ENCODE results near the gene PTEN.
A peak's percentile ranks its signal among the peaks of the same experiment; 100 is the strongest.
"Not testable (repeated sequence)": the region's sequence is repeated elsewhere in the genome, so short reads cannot be mapped to it uniquely, and the experiment has no call there.

Gene PTEN

DNA sequence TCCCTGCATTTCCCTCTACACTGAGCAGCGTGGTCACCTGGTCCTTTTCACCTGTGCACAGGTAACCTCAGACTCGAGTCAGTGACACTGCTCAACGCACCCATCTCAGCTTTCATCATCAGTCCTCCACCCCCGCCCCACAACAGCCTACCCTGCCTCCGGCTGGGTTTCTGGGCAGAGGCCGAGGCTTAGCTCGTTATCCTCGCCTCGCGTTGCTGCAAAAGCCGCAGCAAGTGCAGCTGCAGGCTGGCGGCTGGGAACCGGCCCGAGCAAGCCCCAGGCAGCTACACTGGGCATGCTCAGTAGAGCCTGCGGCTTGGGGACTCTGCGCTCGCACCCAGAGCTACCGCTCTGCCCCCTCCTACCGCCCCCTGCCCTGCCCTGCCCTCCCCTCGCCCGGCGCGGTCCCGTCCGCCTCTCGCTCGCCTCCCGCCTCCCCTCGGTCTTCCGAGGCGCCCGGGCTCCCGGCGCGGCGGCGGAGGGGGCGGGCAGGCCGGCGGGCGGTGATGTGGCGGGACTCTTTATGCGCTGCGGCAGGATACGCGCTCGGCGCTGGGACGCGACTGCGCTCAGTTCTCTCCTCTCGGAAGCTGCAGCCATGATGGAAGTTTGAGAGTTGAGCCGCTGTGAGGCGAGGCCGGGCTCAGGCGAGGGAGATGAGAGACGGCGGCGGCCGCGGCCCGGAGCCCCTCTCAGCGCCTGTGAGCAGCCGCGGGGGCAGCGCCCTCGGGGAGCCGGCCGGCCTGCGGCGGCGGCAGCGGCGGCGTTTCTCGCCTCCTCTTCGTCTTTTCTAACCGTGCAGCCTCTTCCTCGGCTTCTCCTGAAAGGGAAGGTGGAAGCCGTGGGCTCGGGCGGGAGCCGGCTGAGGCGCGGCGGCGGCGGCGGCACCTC, at the start of gene PTEN, which contains the start of gene KLLN:
TSS of gene PTEN (plus strand) at position 573 of the 891 bp plus-strand sequence. CDS start 845 bp downstream, outside the sequence.
TSS of gene KLLN (minus strand) at position 481 of the 891 bp plus-strand sequence. CDS start 1,046 bp downstream, outside the sequence.
- peak; percentile 80 to 82 for DNase-seq

DNA sequence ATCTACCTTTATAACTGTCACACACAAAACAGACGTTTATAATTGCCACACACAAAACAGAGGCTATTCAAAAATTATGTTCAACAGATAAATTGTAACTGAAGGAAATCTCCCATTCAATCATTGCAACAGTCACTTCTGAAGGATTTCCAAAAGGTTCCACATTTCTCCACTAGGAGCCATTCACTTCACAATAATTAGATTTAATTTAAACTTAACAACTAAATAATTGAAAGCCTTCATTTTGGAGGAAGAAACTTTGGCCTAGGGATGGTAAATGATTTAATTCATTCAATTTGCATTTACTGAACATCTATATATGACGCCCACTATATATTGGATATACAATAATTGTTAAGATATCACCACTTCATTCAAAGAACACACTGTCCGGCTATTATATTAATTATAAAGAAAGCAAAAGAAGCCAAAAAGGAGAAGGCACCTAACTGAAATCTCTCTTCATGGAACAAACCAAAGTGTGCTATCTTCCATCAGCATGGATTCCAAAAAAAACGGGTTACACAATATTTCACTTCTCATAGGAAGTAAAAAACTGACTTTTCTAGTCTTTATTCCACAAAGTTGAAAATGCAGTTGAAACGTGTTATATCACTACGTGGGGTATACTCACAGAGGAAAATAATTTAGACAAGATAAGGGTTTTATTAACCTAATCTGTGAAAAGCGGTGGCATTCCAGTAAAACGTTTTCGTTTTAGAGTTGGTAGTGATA, 47.1 kb upstream of the PTEN start:
- no peak for DNase-seq

DNA sequence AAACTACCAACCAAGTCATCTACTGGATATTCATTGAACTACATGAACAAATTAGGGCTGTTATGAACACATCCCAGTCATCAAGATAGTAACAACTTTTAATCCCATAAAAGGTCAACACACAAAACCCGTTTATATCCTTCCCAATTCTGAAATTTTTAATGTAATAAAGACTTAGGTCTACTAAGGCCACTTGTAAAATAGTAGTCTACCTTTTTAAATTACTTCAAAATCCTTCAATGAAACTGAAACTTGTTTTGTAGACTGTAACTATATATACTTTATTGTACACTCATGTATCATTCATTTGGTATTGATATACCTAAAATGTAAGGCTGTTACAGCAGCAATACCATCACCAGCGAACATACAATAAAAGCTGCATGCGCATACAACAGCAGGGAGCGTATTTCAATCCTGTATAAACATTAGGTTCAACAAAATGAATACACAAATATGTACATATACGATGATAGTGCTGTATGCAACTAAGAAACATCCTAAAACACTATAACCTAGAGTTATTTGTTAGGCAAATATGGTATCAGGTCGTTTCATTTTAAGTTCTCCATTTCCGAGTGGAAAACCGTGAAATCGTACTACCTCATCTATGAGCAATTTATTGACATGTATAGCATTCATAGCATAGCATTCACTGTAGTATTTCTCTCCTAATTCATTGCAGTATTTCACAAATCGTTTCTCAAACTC, 46.4 kb upstream of the PTEN start:
- no peak for DNase-seq

DNA sequence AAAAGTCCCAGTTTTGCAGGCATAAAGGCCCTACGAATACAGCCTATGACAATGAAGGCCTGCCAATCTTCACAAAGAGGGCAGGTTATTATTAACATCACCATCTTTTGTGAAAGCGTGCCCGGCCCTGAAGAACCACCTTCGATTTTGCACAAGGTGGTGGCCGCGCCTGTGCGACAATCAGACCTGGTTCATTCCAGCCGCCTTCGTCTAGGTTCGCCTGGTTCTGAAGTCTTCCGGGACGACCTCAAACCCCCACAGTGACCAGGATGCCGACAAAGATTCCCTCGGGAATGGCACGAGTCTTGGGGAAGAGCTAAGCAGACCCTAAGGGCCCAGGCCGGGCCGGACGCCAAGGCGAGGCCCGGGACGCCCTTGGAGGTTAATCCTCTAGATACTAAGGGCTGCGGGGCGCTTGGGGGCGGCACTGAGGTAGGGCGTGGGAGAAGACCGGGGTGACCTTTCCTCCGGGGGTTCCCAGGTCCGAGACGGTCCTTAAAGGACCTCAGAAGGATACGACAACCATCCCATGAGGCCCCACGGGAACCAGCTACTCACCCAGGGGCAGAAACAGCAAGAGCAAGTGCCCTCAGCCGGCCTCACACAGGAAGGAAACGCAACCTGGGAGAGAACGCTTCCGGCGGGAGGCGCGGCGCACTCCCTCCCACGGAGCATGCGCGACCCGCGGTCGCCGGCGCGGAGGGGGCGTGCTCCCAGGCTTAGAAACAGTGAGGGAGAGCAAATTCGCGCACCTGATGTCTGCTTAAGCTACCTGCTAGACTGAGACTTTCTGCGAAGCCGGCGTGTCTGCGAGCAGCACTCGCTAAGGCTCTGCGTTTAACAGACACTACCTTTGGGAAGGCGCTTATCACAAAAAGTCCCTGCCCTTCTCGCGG, 45.6 kb upstream of the PTEN start, which contains the start of gene ATAD1:
TSS of gene ATAD1 (minus strand) at position 618 of the 896 bp plus-strand sequence. CDS start 3,627 bp downstream, outside the sequence.
- DNase-seq, result peak; percentile 78 to 80

DNA sequence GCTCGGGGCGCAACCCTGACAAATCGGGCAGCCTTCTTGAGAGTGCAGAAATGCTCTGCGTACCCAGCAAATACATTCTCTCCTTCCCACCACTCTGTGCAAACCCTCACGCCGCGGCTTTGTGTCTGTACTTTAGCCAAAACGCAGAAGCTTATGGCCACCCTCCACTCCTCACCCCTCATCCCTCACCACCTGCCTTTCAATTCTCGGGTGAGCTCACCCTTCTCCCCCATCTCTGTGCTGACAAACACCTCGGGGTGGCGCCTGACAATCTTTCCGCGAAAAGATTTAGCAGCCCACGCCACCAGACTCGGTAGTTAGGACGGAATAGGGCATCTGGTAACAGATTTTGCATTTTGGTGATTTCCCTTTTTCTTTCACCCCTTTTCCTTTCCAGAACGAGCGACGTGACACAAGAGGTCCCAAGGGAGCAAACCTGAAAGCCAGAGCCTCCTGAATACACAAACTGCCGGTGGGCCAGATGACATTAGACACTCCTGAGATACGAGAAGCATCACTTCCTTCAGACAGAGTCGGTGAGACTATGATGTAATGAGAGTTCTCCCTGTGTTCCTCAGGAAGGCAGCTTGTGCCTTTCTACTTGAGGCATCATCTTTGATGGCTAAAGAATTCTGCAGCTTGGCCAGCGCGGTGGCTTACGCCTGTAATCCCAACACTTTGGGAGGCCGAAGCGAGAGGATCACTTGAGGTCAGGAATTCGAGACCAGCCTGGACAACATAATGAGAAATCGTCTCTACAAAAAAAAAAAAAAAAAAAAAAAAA, 44.7 kb upstream of the PTEN start:
- DNase-seq, result peak in 1 of 2 experiments; percentile 7

DNA sequence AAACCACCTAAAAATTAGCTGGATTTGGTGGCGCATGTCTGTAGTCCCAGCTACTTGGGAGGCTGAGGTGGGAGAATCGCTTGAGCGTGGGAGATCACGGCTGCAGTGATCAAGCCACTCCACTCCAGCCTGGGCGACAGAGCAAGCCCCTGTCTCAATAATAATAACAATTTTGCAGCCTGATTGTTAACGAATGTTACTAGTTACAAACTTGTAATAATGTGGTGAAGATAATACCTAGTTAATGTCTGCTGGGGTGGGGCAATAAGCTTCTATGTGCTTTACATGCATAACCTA, 44.2 kb upstream of the PTEN start:
- no peak for DNase-seq

DNA sequence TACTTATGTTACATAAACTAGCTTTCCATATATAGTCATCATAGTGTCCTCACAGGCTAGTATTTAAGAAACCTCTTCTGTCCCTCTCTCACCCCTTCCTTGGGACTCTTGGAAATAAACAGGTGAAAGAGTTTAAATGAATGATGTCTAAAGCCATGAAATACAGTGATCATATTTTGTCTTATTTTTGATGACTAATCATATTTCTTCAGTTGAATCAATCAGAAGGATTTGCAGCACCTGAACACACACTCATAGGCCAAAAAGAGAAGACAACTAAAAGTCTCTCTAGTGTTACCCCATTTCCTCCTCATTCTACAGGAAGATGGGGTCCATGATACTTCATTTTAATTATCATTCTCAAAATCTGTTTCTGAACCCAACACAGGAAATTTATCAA, 36.8 kb upstream of the PTEN start:
- DNase-seq, result no peak

DNA sequence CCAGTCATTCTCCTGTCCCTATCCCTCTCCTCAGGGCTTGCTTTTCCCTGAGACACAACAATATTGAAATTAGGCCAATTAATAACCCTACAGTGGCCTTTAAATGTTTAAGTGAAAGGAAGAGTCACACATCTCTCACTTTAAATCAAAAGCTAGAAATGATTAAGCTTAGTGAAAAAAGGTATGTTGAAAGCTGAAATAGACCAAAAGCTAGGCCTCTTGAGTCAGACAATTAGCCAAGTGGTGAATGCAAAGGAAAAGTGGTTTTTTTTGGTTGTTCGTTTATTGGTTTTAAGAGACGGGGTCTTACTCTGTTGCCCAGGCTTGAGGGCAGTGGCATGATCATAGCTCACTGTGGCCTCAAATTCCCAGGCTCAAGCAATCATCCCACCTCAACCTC, 35.7 kb upstream of the PTEN start:
- no peak for DNase-seq

DNA sequence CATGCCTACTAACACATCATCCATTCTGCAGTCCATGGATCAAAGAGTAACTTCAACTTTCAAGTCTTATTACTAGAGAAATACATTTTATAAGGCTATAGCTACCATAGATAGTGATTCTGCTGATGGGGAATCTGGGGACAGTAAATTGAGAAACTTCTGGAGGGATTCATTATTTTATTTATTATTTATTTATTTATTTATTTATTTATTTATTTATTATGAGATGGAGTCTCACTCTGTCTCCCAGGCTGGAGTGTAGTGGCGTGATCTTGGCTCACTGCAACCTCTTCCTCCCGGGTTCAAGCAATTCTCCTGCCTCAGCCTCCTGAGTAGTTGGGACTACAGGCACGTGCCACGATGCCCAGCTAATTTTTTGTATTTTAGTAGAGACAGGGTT, 34.4 kb upstream of the PTEN start:
- not testable (repeated sequence) for DNase-seq

DNA sequence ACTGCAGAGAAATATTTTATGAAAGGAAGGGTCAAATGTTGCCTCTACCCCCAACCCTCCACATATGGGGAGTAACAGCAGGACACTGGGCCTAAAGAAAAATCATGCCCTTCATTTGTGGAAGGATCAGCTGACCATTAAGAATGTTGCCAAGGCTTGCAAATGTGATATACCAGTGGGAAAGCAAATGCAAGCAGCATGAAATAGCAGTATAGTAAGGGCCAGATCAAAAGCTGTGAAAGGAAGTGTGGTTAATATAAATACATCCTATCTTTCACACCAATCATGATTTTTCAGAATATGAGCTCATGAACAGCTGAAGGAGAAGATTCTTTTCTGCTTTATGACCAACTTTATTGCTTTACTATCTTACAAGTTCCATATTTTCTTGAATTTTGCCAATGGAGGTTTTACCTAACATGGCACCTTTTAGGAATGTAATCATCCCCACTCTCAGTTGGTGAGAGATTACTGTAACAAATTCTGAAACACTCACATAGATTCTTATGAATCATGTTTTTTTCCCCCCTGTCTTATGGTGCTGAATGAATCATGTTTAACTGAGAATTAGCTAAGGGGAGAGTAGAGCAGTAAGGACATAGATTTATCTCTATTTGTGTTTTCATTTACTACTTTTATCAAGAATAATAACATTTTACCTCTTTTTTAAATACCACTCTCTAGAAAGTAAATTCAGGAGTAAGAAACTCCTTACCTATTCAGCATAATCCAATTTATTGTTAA, 33.3 kb upstream of the PTEN start:
- no peak for DNase-seq

DNA sequence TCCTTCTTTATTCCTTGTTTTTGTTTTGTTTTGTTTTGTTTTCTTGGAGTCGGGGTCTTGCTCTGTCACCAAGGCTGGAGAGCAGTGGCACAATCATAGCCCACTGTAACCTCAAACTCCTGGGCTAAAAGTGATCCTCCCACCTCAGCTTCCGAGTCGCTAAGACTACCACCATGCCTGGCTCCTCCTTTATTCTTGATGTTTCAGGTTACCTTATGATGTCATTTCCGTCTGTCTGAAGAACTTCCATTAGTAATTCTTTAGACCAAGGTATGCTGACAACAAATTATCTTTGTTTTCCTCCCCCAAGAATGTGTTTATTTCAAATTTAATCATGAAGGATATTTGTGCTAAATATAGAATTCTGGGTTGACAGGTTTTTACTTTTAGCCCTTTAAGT, 27.3 kb upstream of the PTEN start:
- no peak for DNase-seq

DNA sequence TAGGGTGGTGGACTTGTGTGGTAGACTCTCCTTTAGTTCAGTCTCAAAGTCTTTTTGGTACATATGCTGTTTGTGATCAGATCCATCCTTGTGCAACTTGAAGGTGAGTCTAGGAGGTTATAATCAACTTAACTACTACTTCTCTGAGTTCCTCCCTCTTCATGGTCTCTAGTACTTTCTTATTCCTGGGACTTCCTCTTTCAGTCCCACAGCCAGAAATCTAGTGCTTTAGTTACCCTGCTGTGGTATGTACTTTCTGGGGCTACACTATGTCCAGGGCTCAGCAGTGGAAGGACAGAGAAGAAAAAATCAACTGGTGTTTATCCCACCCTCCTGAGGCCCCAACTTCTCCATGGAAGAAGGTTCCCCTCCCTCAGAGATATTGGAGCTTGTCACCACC, 26.0 kb upstream of the PTEN start:
- DNase-seq, result no peak

DNA sequence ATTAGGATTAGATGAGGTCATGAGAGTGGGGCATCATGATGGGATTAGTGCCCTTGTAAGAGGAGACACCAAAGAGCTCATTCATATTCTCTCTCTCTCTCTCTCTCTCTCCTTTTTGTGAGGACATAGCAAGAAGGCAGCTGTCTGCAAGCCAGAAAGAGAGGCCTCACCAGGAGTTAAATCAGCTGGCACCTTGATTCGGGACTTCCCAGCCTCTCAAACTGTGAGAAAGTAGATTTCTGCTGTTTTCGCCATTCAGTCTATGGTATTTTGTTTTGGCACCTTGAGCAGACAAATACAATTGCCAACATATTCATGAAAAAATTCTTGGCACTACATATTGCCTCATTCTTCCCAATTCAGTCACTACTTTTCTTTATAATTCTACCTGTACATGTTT, 24.8 kb upstream of the PTEN start:
- no peak for DNase-seq

DNA sequence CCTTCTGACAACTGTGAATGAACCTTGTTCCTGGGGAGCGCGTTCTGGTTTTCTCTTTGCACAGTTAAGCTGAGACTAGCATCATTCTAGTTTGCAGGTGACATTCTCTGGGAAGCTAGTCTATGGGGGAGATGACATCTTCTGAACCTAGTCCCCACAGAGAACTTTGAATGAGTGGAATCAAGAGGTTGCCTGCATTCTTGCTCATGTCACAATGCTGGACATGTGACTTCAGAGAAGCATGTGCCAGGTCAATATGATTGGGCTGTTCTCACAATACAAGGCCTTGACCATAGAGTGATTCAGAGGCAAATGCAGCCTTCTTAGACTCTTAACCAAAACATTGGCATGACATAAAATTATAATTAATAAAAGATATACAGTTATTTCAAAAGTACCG, 22.2 kb upstream of the PTEN start:
- DNase-seq, result no peak

DNA sequence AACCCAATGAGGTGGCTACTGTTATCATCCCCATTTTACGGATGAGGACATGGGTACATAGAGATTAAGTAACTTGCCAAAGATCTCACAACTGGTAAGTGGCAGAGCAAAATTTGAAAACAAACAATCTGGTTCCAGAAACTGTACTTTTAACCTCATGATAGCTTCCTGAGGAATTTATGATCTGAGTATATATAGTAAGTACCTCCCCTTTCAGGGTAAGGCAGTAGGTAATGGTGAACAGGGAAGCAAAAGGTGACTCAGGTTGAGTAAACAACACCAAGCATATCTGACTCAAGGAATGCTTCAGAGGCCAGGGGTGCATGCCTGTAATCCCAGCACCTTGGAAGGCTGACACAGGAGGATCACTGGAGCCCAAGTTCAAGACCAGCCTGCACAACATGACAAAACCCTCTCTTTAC, 21.2 kb upstream of the PTEN start:
- no peak for DNase-seq

DNA sequence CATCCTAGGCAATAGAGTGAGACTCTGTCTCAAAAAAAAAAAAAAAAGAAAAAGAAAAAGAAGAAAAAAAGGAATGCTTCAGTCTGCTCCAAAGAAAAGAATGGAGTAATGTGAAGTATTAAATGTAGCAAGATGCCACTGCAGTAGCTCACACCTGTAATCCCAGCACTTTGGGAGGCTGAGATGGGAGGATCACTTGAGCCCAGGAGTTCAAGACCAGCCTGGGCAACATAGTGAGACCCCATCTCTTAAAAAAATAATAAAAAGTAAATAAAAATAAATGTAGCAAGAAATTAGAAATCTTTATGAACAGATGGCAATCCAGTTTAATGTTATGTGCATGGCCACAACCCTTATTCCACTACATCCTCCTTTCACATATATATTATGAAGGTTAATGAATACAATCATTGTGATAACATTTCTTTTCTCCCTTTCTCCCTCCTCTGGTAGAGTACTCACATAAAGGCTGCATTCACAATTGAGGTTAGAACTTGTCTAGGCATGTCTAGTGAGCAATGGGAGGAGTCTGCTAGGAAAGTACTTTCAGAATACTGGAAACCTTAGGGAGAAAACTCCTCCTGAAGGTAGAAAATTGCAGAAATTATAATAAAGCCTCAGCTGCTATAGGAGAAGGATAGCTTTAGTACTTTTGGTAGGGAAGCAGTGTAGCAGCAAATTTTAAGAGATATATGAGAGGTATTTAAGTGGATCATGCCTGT, 20.5 kb upstream of the PTEN start:
- no peak for DNase-seq

DNA sequence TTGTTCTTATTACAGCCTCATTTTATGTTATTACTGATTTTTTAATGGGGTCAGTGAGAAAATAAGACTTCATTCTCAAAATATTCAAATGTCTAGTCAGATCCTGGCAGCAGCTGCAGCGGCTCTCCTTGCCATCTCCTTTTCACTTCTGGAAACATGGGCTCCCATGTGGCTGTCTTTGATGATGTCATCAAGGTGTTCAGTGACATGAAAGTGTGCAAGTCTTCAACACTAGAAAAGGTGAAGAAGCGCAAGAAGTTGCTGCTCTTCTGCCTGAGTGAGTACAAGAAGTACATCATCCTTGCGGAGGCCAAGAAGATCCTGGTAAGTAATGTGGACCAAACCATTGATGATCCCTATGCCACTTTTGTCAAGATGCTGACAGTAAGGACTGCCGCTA, 19.7 kb upstream of the PTEN start:
- DNase-seq, result no peak

DNA sequence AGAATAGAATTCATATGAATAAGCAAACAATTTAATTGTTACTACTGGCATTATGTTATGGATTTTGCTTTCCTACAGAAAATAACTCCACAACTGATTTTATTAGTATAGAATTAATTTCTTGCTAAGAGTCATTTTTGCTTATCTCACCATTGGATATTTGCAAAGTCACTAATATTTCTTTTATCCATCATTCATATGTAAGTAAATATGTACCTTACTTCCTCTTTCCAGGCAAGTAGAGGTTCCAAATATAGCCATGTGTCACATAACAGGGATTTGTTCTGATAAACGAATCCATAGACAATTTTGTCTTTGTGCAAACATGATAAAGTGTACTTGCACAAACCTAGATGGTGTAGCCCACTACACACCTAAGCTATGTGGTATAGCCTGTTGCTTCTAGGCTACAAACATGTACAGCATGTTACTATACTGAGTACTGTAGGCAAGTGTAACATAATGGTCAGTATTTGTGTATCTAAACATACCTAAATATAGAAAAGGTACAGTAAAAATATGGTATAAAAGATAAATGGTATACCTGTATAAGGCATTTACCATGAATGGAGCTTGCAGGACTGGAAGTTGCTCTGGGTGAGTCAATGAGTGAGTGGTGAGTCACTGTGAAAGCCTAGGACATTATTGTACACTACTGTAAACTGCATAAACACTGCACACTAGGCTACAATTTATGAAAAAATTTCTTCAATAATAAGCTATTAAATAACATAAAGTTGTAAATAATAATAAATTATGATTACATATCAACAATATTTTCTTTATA, 18.4 kb upstream of the PTEN start:
- DNase-seq, result no peak

DNA sequence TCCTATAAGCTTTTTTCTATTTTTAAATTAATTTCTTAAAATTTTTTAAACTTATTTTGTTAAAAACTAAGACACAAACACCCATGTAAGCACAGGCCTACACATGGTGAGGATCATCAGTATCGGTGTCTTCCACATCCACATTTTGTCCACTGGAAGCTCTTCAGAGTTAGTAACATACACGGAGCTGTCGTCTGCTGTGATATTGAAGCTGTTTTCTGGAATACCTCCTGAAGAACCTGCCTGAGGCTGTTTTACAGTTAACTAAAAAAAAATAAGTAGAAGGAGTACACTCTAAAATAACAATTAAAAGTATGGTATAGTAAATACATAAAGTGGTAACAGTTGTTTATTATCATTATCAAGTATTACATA, 17.8 kb upstream of the PTEN start:
- no peak for DNase-seq

Data from SHP77 (cell line).